CD4-positive, alpha-beta T cell (primary cell): ENCODE measurements around the gene LLGL2. TPM values are rescaled to one million over a fixed set of nuclear protein-coding genes. Genes with fewer than 3 reads are reported as not detected.

Experiments
- ATAC-seq: fragments of 200-7000 bp; cut with Tn5 transposase; one replicate; pipeline ENCODE4 v1.10.0; 2022; ENCODE audit warnings: mild to moderate bottlenecking; ENCODE audit not compliant: poor library complexity
- CTCF ChIA-PET: fragments of 350-600 bp; sonication (Branson Sonifier 250); formaldehyde crosslinking; loops from one replicate; lab custom pipeline; 2021; ENCODE audit warnings: antibody characterized with exemption, inconsistent platforms; lab: Charles Lee
- POLR2A ChIA-PET: fragments of 350-600 bp; sonication (Branson Sonifier 250); formaldehyde crosslinking; loops from one replicate; lab custom pipeline; 2021; ENCODE audit warnings: antibody characterized with exemption, inconsistent platforms; lab: Charles Lee
- DNase-seq, 14 experiments: peaks; one replicate each; pipeline ENCODE4 v3.0.0-alpha.2; 2013 to 2020; ENCODE audit warnings: mixed read lengths in 2 of 14
- H3K27ac ChIP-seq, 2 donors: one replicate each; pipeline versions ENCODE4 v1.5.1 to v1.7.0; 2013; ENCODE audit warnings: low read length in 2 of 2, low read depth in 1 of 2, mild to moderate bottlenecking in 1 of 2
- H3K27me3 ChIP-seq, 2 experiments: 1 replicate in 1 of 2; 2 replicates in 1 of 2; pipeline versions ENCODE4 v1.6.1 to v1.7.0; 2013; ENCODE audit warnings: low read length in 2 of 2, control low read depth in 1 of 2, mild to moderate bottlenecking in 1 of 2, moderate library complexity in 1 of 2; ENCODE audit not compliant: insufficient read depth in 2 of 2, control insufficient read depth in 1 of 2
- H3K36me3 ChIP-seq: one replicate; pipeline ENCODE4 v1.6.1; 2013; ENCODE audit warnings: low read length, control low read depth; ENCODE audit not compliant: insufficient read depth
- H3K4me1 ChIP-seq: one replicate; pipeline ENCODE4 v1.6.1; 2013; ENCODE audit warnings: low read length, control low read depth; ENCODE audit not compliant: insufficient read depth
- H3K4me3 ChIP-seq: one replicate; pipeline ENCODE4 v1.5.1; 2013; ENCODE audit warnings: mild to moderate bottlenecking, low read length, moderate library complexity
- H3K9me3 ChIP-seq, 2 experiments: 1 replicate in 1 of 2; 2 replicates in 1 of 2; pipeline versions ENCODE4 v1.6.1 to v1.7.0; 2013; ENCODE audit warnings: low read length in 2 of 2, mild to moderate bottlenecking in 2 of 2, control low read depth in 1 of 2, moderate library complexity in 1 of 2; ENCODE audit not compliant: control insufficient read depth in 1 of 2, insufficient read depth in 1 of 2
- H3K27ac Mint-ChIP-seq: one replicate; pipeline ENCODE4 v1.8.0; 2020; ENCODE audit warnings: mixed read lengths
- H3K27me3 Mint-ChIP-seq: one replicate; pipeline ENCODE4 v1.8.0; 2021; ENCODE audit warnings: mixed read lengths
- H3K36me3 Mint-ChIP-seq: one replicate; pipeline ENCODE4 v1.8.0; 2021; ENCODE audit warnings: low read depth, mixed read lengths
- H3K4me1 Mint-ChIP-seq: one replicate; pipeline ENCODE4 v1.8.0; 2021; ENCODE audit warnings: low read depth, mixed read lengths
- H3K4me3 Mint-ChIP-seq: one replicate; pipeline ENCODE4 v1.8.0; 2020; ENCODE audit warnings: mild to moderate bottlenecking, mixed read lengths
- H3K9me3 Mint-ChIP-seq: one replicate; pipeline ENCODE4 v1.8.0; 2020; ENCODE audit warnings: mixed read lengths
- intact Hi-C, 2 experiments: fragments of 100-400 bp; cut with DNase I in 1 of 2; cut with micrococcal nuclease in 1 of 2; formaldehyde crosslinking; loops; one replicate each; pipeline versions ENCODE4 v1.15.1 to v1.9.0; 2023 to 2025; cut with DNase I, micrococcal nuclease
- total RNA-seq, 174 experiments: library from RNA in 2 of 174; stranded (reverse) in 2 of 174; gene quantifications; one replicate each; pipeline ENCODE4 v1.2.3 and lab custom pipeline; 2021 to 2026
- TF ChIP-seq, protein P1 (sequence below): fragments of 200-600 bp; IDR thresholded peaks from one replicate; pipeline ENCODE4 v1.8.0; 2022; ENCODE audit warnings: antibody characterized with exemption, mild to moderate bottlenecking

The LLGL2 gene
- total RNA-seq, 2 experiments from 2014 or later = 31.2 to 34.2 TPM

DNA sequence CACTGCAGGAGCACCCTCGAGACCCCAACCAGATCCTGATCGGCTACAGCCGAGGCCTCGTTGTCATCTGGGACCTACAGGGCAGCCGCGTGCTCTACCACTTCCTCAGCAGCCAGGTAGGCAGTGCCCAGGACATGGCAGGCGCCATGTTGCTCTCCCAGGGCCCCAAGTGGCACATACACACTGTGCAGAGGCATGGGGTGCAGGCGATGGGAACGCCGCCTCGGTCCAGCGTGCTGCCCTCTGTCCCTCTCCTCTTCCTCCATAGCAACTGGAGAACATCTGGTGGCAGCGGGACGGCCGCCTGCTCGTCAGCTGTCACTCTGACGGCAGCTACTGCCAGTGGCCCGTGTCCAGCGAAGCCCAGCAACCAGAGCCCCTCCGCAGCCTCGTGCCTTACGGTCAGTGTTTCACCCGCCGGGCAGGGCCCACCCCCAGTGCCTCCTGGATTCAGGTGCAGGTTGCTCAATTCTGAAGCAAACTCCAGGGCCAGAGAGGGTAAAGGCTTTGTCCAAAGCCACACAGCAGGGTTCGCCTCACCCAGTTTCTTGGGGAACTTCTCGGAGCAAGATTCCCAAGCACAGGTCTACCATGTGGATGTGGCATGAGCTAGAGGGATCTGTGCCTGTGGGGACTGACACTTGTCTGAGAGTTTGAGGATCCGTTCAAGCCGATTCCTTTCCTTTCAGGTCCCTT, 37.7 kb downstream of the LLGL2 start:
- TF ChIP-seq, protein P1, sequence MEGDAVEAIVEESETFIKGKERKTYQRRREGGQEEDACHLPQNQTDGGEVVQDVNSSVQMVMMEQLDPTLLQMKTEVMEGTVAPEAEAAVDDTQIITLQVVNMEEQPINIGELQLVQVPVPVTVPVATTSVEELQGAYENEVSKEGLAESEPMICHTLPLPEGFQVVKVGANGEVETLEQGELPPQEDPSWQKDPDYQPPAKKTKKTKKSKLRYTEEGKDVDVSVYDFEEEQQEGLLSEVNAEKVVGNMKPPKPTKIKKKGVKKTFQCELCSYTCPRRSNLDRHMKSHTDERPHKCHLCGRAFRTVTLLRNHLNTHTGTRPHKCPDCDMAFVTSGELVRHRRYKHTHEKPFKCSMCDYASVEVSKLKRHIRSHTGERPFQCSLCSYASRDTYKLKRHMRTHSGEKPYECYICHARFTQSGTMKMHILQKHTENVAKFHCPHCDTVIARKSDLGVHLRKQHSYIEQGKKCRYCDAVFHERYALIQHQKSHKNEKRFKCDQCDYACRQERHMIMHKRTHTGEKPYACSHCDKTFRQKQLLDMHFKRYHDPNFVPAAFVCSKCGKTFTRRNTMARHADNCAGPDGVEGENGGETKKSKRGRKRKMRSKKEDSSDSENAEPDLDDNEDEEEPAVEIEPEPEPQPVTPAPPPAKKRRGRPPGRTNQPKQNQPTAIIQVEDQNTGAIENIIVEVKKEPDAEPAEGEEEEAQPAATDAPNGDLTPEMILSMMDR = no peak
- no peak overlapping the region for H3K4me3 Mint-ChIP-seq
- intact Hi-C loops = no loop called here
- no peaks in the 10 kb centered on the region for H3K9me3 Mint-ChIP-seq
- H3K4me1 ChIP-seq = no peaks in the 10 kb centered on the region
- peaks cover 44% of the 10 kb centered on the region for H3K36me3 ChIP-seq
- ChIA-PET POLR2A (no interaction called here), CTCF (no interaction called here)
- H3K4me1 Mint-ChIP-seq = no peaks in the 10 kb centered on the region
- no peaks in the 10 kb centered on the region for H3K9me3 ChIP-seq
- H3K27ac ChIP-seq = no peak overlapping the region
- no peaks in the 10 kb centered on the region for H3K27me3 ChIP-seq
- H3K27ac Mint-ChIP-seq = no peak overlapping the region
- ATAC-seq (no peak), DNase-seq (no peak)
- peaks cover 23% of the 10 kb centered on the region for H3K36me3 Mint-ChIP-seq
- no peak overlapping the region for H3K4me3 ChIP-seq
- H3K27me3 Mint-ChIP-seq = no peaks in the 10 kb centered on the region

DNA sequence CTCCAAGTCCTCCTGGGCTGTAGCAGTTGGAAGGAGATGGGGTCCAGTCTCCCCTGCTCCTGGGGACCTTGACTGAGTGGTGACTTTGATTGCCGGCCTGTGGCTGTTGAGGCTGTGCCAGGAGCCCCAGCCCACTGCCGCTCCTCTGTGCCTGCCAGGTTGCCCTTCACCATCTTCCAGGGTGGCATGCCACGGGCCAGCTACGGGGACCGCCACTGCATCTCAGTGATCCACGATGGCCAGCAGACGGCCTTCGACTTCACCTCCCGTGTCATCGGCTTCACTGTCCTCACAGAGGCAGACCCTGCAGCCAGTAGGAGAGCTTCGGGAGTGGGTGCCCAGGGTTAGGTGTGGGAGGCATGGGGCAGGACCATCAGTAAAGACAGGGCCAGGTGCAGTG, 38.7 kb downstream of the LLGL2 start:
- no peaks in the 10 kb centered on the region for H3K9me3 ChIP-seq
- ChIA-PET POLR2A (no interaction called here), CTCF (no interaction called here)
- intact Hi-C loops = no loop called here
- no peak overlapping the region for H3K27ac ChIP-seq
- TF ChIP-seq, protein P1 = no peak
- Mint-ChIP-seq H3K27me3 (no peaks in the 10 kb centered on the region), H3K36me3 (peaks cover 23% of the 10 kb centered on the region), H3K27ac (no peak overlapping the region), H3K4me1 (no peaks in the 10 kb centered on the region), H3K4me3 (no peak overlapping the region), H3K9me3 (no peaks in the 10 kb centered on the region)
- no peaks in the 10 kb centered on the region for H3K27me3 ChIP-seq
- ATAC-seq (no peak), DNase-seq (no peak)
- peaks cover 45% of the 10 kb centered on the region for H3K36me3 ChIP-seq
- no peaks in the 10 kb centered on the region for H3K4me1 ChIP-seq
- H3K4me3 ChIP-seq = no peak overlapping the region

DNA sequence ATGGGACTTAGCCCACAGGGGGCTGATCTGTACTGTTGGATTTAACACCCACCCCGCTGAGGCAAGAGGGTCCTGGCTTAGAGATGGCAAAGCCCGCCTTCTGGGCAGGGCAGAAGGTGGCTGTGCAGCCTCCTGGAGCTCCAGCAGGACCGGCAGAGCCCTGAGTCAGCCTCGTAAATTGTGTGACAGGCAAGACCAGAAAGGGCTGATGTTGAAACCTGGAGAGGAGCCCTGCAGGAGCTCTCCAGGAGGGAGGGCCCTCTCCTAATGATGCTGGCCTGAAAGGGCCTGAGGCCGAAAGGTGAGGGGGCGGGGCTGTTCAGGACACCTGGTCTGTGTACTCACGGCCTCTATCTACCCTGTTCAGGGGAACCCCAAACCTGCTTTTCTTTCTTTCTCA, 39.6 kb downstream of the LLGL2 start:
- TF ChIP-seq, protein P1 = no peak
- no peak for DNase-seq
- no peaks in the 10 kb centered on the region for H3K4me1 Mint-ChIP-seq
- ChIA-PET CTCF (no interaction called here), POLR2A (no interaction called here)
- H3K27ac Mint-ChIP-seq = no peak overlapping the region
- no peaks in the 10 kb centered on the region for H3K9me3 ChIP-seq
- no peak overlapping the region for H3K4me3 Mint-ChIP-seq
- no peak overlapping the region for H3K4me3 ChIP-seq
- intact Hi-C loops = no loop called here
- H3K27ac ChIP-seq = no peak overlapping the region
- H3K36me3 Mint-ChIP-seq = peaks cover 19% of the 10 kb centered on the region
- H3K36me3 ChIP-seq = peaks cover 42% of the 10 kb centered on the region
- H3K4me1 ChIP-seq = no peaks in the 10 kb centered on the region
- no peak for ATAC-seq
- H3K27me3 Mint-ChIP-seq = no peaks in the 10 kb centered on the region
- H3K9me3 Mint-ChIP-seq = no peaks in the 10 kb centered on the region
- no peaks in the 10 kb centered on the region for H3K27me3 ChIP-seq
